Suprapubic skin (tissue), 3 donors: ENCODE results near the gene ZNF322.
"Not testable (repeated sequence)": the region's sequence is repeated elsewhere in the genome, so short reads cannot be mapped to it uniquely, and the experiment has no call there.

ENCODE experiments used
- CTCF ChIP-seq, 2 donors: fragments of 200-600 bp in 1 of 2; fragments of 450-650 bp in 1 of 2; sonication (generic) in 1 of 2; IDR thresholded peaks; one replicate each; pipeline ENCODE4 v1.5.1; 2016 to 2019; ENCODE audit warnings: antibody characterized with exemption in 2 of 2, mild to moderate bottlenecking in 1 of 2, moderate library complexity in 1 of 2
- EP300 ChIP-seq: sonication (generic); formaldehyde crosslinking; IDR thresholded peaks from one replicate; pipeline ENCODE4 v1.6.1; 2017; ENCODE audit warnings: antibody characterized with exemption
- POLR2A ChIP-seq, 2 donors: fragments of 450-650 bp; IDR thresholded peaks; one replicate each; pipeline ENCODE4 v1.6.1; 2017; ENCODE audit warnings: antibody characterized with exemption in 2 of 2, mild to moderate bottlenecking in 2 of 2, moderate library complexity in 2 of 2

GRCh38 chr6:26673287-26673686 is 13.7 kb upstream of the ZNF322 start:
- TF ChIP-seq CTCF (IDR thresholded peaks at IDR 0.05); POLR2A (IDR thresholded peaks at IDR 0.05); EP300: not testable (repeated sequence)
